Mesenchymal stem cell (in vitro differentiated cells and primary cell): ENCODE measurements around the gene DLL1. TPM values are rescaled to one million over a fixed set of nuclear protein-coding genes. Genes with fewer than 3 reads are reported as not detected.
"Not testable (repeated sequence)": the region's sequence is repeated elsewhere in the genome, so short reads cannot be mapped to it uniquely, and the experiment has no call there.

Source experiments
- DNase-seq: peaks from one replicate; pipeline ENCODE4 v3.0.0-alpha.2; 2013
- H2AFZ ChIP-seq: one replicate; pipeline ENCODE4 v1.6.1; 2013; ENCODE audit warnings: low read depth, mild to moderate bottlenecking, control low read depth, inconsistent platforms, low read length, moderate library complexity
- H2AK5ac ChIP-seq: 2 replicates; pipeline ENCODE4 v1.6.1; 2013; ENCODE audit warnings: low read length, moderate library complexity, mild to moderate bottlenecking, inconsistent platforms; ENCODE audit not compliant: severe bottlenecking
- H2BK120ac ChIP-seq: one replicate; pipeline ENCODE4 v1.6.1; 2013; ENCODE audit warnings: low read depth, mild to moderate bottlenecking, inconsistent platforms, low read length, moderate library complexity
- H2BK12ac ChIP-seq, 2 experiments: one replicate each; pipeline ENCODE4 v1.6.1; 2013; ENCODE audit warnings: inconsistent platforms in 2 of 2, low read length in 2 of 2, mild to moderate bottlenecking in 2 of 2, moderate library complexity in 2 of 2, control low read depth in 1 of 2
- H2BK15ac ChIP-seq: one replicate; pipeline ENCODE4 v1.6.1; 2013; ENCODE audit warnings: mild to moderate bottlenecking, low read depth, inconsistent platforms; ENCODE audit not compliant: poor library complexity, severe bottlenecking
- H2BK5ac ChIP-seq: 2 replicates; pipeline ENCODE4 v1.6.1; 2013; ENCODE audit warnings: low read depth, mild to moderate bottlenecking, low read length, control low read depth, inconsistent platforms; ENCODE audit not compliant: poor library complexity, severe bottlenecking
- H3K14ac ChIP-seq, 2 experiments: one replicate each; pipeline ENCODE4 v1.6.1; 2013; ENCODE audit warnings: inconsistent platforms in 2 of 2, low read length in 2 of 2, control low read depth in 1 of 2, mild to moderate bottlenecking in 1 of 2, moderate library complexity in 1 of 2
- H3K18ac ChIP-seq, 2 experiments: one replicate each; pipeline ENCODE4 v1.6.1; 2013; ENCODE audit warnings: inconsistent platforms in 2 of 2, low read length in 2 of 2, control low read depth in 1 of 2, low read depth in 1 of 2, mild to moderate bottlenecking in 1 of 2
- H3K23ac ChIP-seq, 2 experiments: one replicate each; pipeline ENCODE4 v1.6.1; 2013; ENCODE audit warnings: inconsistent platforms in 2 of 2, low read length in 2 of 2, mild to moderate bottlenecking in 2 of 2, moderate library complexity in 2 of 2, control low read depth in 1 of 2
- H3K27ac ChIP-seq: 2 replicates; pipeline ENCODE4 v1.5.1; 2013; ENCODE audit warnings: mild to moderate bottlenecking, moderate library complexity, low read length, control low read depth, inconsistent platforms; ENCODE audit not compliant: poor library complexity, severe bottlenecking
- H3K27me3 ChIP-seq, 2 experiments: 2 replicates each; pipeline versions ENCODE4 v1.6.1 to v1.7.0; 2013; ENCODE audit warnings: low read length in 2 of 2, mild to moderate bottlenecking in 2 of 2, moderate library complexity in 2 of 2, control low read depth in 1 of 2, inconsistent platforms in 1 of 2; ENCODE audit not compliant: control insufficient read depth in 1 of 2, insufficient read depth in 1 of 2
- H3K36me3 ChIP-seq, 2 experiments: 2 replicates each; pipeline versions ENCODE4 v1.6.1 to v1.7.0; 2013; ENCODE audit warnings: low read length in 2 of 2, control low read depth in 1 of 2, inconsistent platforms in 1 of 2, low read depth in 1 of 2, mild to moderate bottlenecking in 1 of 2; ENCODE audit not compliant: insufficient read depth in 2 of 2, control insufficient read depth in 1 of 2
- H3K4ac ChIP-seq, 2 experiments: one replicate each; pipeline ENCODE4 v1.6.1; 2013; ENCODE audit warnings: inconsistent platforms in 2 of 2, low read length in 2 of 2, mild to moderate bottlenecking in 2 of 2, moderate library complexity in 2 of 2, control low read depth in 1 of 2, low read depth in 1 of 2
- H3K4me1 ChIP-seq: 2 replicates; pipeline ENCODE4 v1.6.1; 2013; ENCODE audit warnings: low read depth, low read length, control low read depth; ENCODE audit not compliant: control insufficient read depth, insufficient read depth
- H3K4me2 ChIP-seq: 2 replicates; pipeline ENCODE4 v1.6.1; 2013; ENCODE audit warnings: low read length, mild to moderate bottlenecking, inconsistent platforms; ENCODE audit not compliant: poor library complexity, severe bottlenecking
- H3K4me3 ChIP-seq, 2 experiments: 2 replicates each; pipeline versions ENCODE4 v1.5.1 to v1.7.0; 2013; ENCODE audit warnings: low read length in 2 of 2, mild to moderate bottlenecking in 2 of 2, control low read depth in 1 of 2, low read depth in 1 of 2; ENCODE audit not compliant: insufficient read depth in 1 of 2
- H3K79me1 ChIP-seq: replicated peaks from 2 replicates; pipeline ENCODE4 v1.6.1; 2013; ENCODE audit warnings: mild to moderate bottlenecking, control low read depth, low read length, inconsistent platforms; ENCODE audit not compliant: poor library complexity, severe bottlenecking
- H3K9ac ChIP-seq: 2 replicates; pipeline ENCODE4 v1.7.0; 2013; ENCODE audit warnings: mild to moderate bottlenecking, low read length, moderate library complexity
- H3K9me3 ChIP-seq: 2 replicates; pipeline ENCODE4 v1.7.0; 2013; ENCODE audit warnings: mild to moderate bottlenecking, low read length; ENCODE audit not compliant: control insufficient read depth
- H4K8ac ChIP-seq: one replicate; pipeline ENCODE4 v1.6.1; 2013; ENCODE audit warnings: inconsistent platforms, mild to moderate bottlenecking, low read length, moderate library complexity
- H4K91ac ChIP-seq: one replicate; pipeline ENCODE4 v1.6.1; 2013; ENCODE audit warnings: mild to moderate bottlenecking, low read length, inconsistent platforms
- WGBS: methylation state at CpG from one replicate; pipeline ENCODE4 v1.1.7; 2013; ENCODE audit warnings: mixed read lengths; 5-methylcytosine and 5-hydroxymethylcytosine counted together
- polyA plus RNA-seq, 2 experiments: library from polyadenylated mRNA; stranded (reverse); fragments of 200-250 nt; gene quantifications; one replicate each; pipeline ENCODE4 v1.2.3, GENCODE V29; 2013

DLL1 gene
- 2.9 TPM for polyA plus RNA-seq (2013, experiment 1 of 2)
- polyA plus RNA-seq (2013, experiment 2 of 2), result 2.3 TPM

GRCh38 chr6:170290296-170291128 is at the start of gene DLL1:
DLL1 (minus strand) TSS chr6:170291078; CDS start chr6:170290139, 939 bp downstream.
- Histone ChIP-seq H4K91ac (no peak within 1 kb of the TSS), H3K4me1 (peaks cover 44% of the 10 kb centered on the region), H2BK120ac (no peak within 1 kb of the TSS), H2BK5ac (no peak within 1 kb of the TSS), H3K27ac (no peak within 1 kb of the TSS), H3K36me3 (no peaks in the 10 kb centered on the region), H3K4me2 (peak within 1 kb of the TSS; percentile 97), H3K9ac (peak within 1 kb of the TSS; percentile 71), H3K27me3 (peaks cover 80 to 85% of the 10 kb centered on the region in 2 experiments), H3K4me3 (peak within 1 kb of the TSS; percentile 59 to 85), H3K23ac (peak within 1 kb of the TSS in 1 of 2 experiments; percentile 77), H2BK15ac (peak within 1 kb of the TSS; percentile 61), H3K9me3 (no peaks in the 10 kb centered on the region), H3K79me1 (no peaks in the 10 kb centered on the region), H3K4ac (no peak within 1 kb of the TSS), H3K14ac (peak within 1 kb of the TSS in 1 of 2 experiments; percentile 63), H2BK12ac (no peak within 1 kb of the TSS), H4K8ac (peak within 1 kb of the TSS; percentile 47), H3K18ac (no peak within 1 kb of the TSS), H2AFZ (peak within 1 kb of the TSS; percentile 94), H2AK5ac (no peak within 1 kb of the TSS)
- under 1% methylated on average over 59 of the region's 83 CpGs for WGBS
- DNase-seq, result peak; percentile 68

DNA sequence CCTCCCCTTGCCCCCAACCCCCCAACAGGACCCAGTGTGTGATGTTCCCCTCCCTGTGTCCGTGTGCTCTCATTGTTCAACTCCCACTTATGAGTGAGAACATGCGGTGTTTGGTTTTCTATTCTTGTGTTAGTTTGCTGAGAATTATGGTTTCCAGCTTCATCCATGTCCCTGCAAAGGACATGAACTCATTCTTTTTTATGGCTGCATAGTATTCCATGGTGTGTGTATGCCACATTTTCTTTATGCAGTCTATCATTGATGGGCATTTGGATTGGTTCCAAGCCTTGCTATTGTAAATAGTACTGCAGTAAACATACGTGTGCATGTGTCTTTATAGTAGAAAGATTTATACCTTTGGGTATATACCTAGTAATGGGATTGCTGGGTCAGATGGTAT is 44.3 kb upstream of the DLL1 start:
- not testable (repeated sequence) for H4K8ac ChIP-seq, H2BK120ac ChIP-seq, H3K9ac ChIP-seq, H2AK5ac ChIP-seq, H3K4ac ChIP-seq, H3K27ac ChIP-seq, H2BK15ac ChIP-seq, H3K4me1 ChIP-seq, H3K18ac ChIP-seq, H3K4me3 ChIP-seq, H4K91ac ChIP-seq, H2BK12ac ChIP-seq, H2BK5ac ChIP-seq, H3K23ac ChIP-seq, H3K14ac ChIP-seq, H3K4me2 ChIP-seq, H3K9me3 ChIP-seq, H2AFZ ChIP-seq, DNase-seq, H3K27me3 ChIP-seq
- WGBS, result 100% methylated on average over 2 of the region's 3 CpGs
- Histone ChIP-seq H3K79me1 (peaks cover 15% of the 10 kb centered on the region), H3K36me3 (peaks cover 17 to 41% of the 10 kb centered on the region in 2 experiments)

DNA sequence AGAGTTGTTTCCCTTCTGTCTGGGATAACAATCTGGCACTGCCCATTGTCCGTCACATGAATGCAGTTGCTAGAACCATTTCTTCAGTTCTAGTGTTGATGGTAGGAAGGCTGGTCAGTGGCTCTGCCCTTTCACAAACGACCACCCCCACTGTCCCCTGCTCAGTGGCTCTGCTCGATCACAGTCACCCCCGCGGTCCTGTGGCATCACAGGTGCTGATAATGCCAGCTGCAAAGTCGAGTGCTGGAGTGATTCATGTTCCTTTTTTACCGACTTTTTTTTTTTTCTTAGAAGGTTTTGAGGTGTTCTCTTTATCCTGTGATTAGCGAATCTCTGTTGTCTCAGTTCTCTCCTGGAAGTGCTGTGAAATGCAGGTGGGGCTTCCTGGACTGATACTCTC is 38.4 kb upstream of the DLL1 start:
- DNase-seq, result no peak
- Histone ChIP-seq H3K4ac (no peak overlapping the region), H3K36me3 (peaks cover 34 to 84% of the 10 kb centered on the region in 2 experiments), H3K9ac (no peak overlapping the region), H3K4me2 (no peak overlapping the region), H3K79me1 (peaks cover 34% of the 10 kb centered on the region), H2BK12ac (no peak overlapping the region), H4K91ac (no peak overlapping the region), H2BK15ac (no peak overlapping the region), H3K4me1 (peaks cover 3% of the 10 kb centered on the region), H3K9me3 (no peaks in the 10 kb centered on the region), H3K27me3 (no peaks in the 10 kb centered on the region), H3K23ac (no peak overlapping the region), H3K27ac (no peak overlapping the region), H3K14ac (no peak overlapping the region), H3K4me3 (no peak overlapping the region), H2AFZ (no peak overlapping the region), H3K18ac (no peak overlapping the region), H2AK5ac (no peak overlapping the region), H2BK5ac (no peak overlapping the region), H2BK120ac (no peak overlapping the region), H4K8ac (no peak overlapping the region)
- WGBS, result 94% methylated on average over 7 of the region's 8 CpGs

GRCh38 chr6:170317718-170318117 is 26.8 kb upstream of the DLL1 start:
- H2BK15ac ChIP-seq, result no peak overlapping the region
- no peak for DNase-seq
- no peak overlapping the region for H3K4me3 ChIP-seq
- peaks cover 50% of the 10 kb centered on the region for H3K79me1 ChIP-seq
- H2BK120ac ChIP-seq, result no peak overlapping the region
- no peak overlapping the region for H3K23ac ChIP-seq
- peaks cover 6% of the 10 kb centered on the region for H3K4me1 ChIP-seq
- no peak overlapping the region for H3K9ac ChIP-seq
- WGBS, result 77% methylated on average over 5 of the region's 5 CpGs
- H4K8ac ChIP-seq, result no peak overlapping the region
- H3K27me3 ChIP-seq, result no peaks in the 10 kb centered on the region
- H4K91ac ChIP-seq, result no peak overlapping the region
- no peak overlapping the region for H3K18ac ChIP-seq
- H3K4me2 ChIP-seq, result no peak overlapping the region
- H3K27ac ChIP-seq, result no peak overlapping the region
- H3K9me3 ChIP-seq, result no peaks in the 10 kb centered on the region
- H2AK5ac ChIP-seq, result no peak overlapping the region
- H2BK5ac ChIP-seq, result no peak overlapping the region
- no peak overlapping the region for H3K4ac ChIP-seq
- peaks cover 16 to 54% of the 10 kb centered on the region in 2 experiments for H3K36me3 ChIP-seq
- no peak overlapping the region for H3K14ac ChIP-seq
- H2AFZ ChIP-seq, result no peak overlapping the region
- no peak overlapping the region for H2BK12ac ChIP-seq
